ENCODE data around the gene RPTOR. TPM values are rescaled to one million over a fixed set of nuclear protein-coding genes. Genes with fewer than 3 reads are reported as not detected.
A peak's percentile ranks its signal among the peaks of the same experiment; 100 is the strongest.

Gene RPTOR
- total RNA-seq = 37.0 and 41.8 TPM in 2 replicates
- 10.7 and 11.5 TPM in 2 replicates for polyA plus RNA-seq
- polyA plus RNA-seq (2011; cell fraction: cytosol; rRNA removed) = 8.8 and 10.4 TPM in 2 replicates
- polyA plus RNA-seq (2011; cell fraction: nucleus; rRNA removed) = 23.5 and 24.7 TPM in 2 replicates
- polyA plus RNA-seq (2012) = 19.5 and 23.2 TPM in 2 replicates
- 27.7 and 39.0 TPM in 2 replicates for polyA minus RNA-seq
- 19.4 TPM for polyA minus RNA-seq (2011; cell fraction: cytosol; rRNA and poly(A)+ RNA removed)
- 58.5 and 61.8 TPM in 2 replicates for polyA minus RNA-seq (2011; cell fraction: nucleus; rRNA and poly(A)+ RNA removed)
- percentile 70 among the genes with signal in this experiment for Bru-seq, nascent RNA
- percentile 63 among the genes with signal in this experiment for BruChase-seq, experiment 1, labeled RNA remaining after a 6-hour chase
- percentile 62 among the genes with signal in this experiment for BruChase-seq, experiment 2, labeled RNA remaining after a 2-hour chase
- long read RNA-seq, full-length matches to known transcripts = 6 of 29 reads
- long read RNA-seq, partial matches to known transcripts = 19 of 29 reads
- long read RNA-seq, other reads (novel, unspliced or antisense) = 4 of 29 reads

GRCh38 chr17:80544655-80545498, at the start of gene RPTOR:
Gene RPTOR (plus strand): TSS chr17:80544838. CDS start chr17:80545630, 792 bp downstream.
- CTCF ChIA-PET = interaction anchor here (1.2 kb wide), 2 partner anchors 26 to 31 kb away, joined by 3 to 5 read pairs; no protein-coding TSS in a partner anchor
- H3K27me3 ChIP-seq (ENCODE audit: control insufficient read depth in 2 of 2, insufficient read depth in 2 of 2, low read length in 2 of 2) = no peaks in the 10 kb centered on the region
- no peaks in the 10 kb centered on the region for H3K9me3 ChIP-seq (replicated peaks; ENCODE audit: control insufficient read depth, insufficient read depth, low read length)
- no peaks in the 10 kb centered on the region for H4K20me1 ChIP-seq (replicated peaks; ENCODE audit: control insufficient read depth, extremely low read depth, insufficient read depth, low read length)
- H3K27ac ChIP-seq (ENCODE audit: insufficient read depth, low read depth, low read length) = peak within 1 kb of the TSS; percentile 76
- POLR2A ChIA-PET = interaction anchor here (1.2 kb wide), 1 partner anchor 90 kb away, joined by 3 read pairs; no protein-coding TSS in a partner anchor
- TF ChIP-seq MAX (IDR thresholded peaks at IDR 0.05; ENCODE audit: insufficient read depth, insufficient read length) (peak; percentile 65), CTCF (IDR thresholded peaks at IDR 0.05; ENCODE audit: extremely low read depth in 1 of 2, insufficient read depth in 1 of 2, low read depth in 1 of 2, low read length in 2 of 2) (no peak), JUN (IDR thresholded peaks at IDR 0.05; ENCODE audit: borderline replicate concordance, insufficient read depth, insufficient read length, low read depth) (no peak), EZH2 (IDR thresholded peaks at IDR 0.05; ENCODE audit: borderline replicate concordance, low read depth, low read length, severe bottlenecking) (no peak), POLR2AphosphoS5 (IDR thresholded peaks at IDR 0.05; ENCODE audit: insufficient read depth, low read depth, low read length) (peak; percentile 81), POLR2A (IDR thresholded peaks at IDR 0.05; ENCODE audit: low read depth, low read length) (peak; percentile 63), MYC (IDR thresholded peaks at IDR 0.05; ENCODE audit: low read depth, low read length) (peak; percentile 93), GATA2 (IDR thresholded peaks at IDR 0.05; ENCODE audit: insufficient read depth, insufficient read length, low read depth, low read length) (peak; percentile 64), FOS (IDR thresholded peaks at IDR 0.05; ENCODE audit: borderline replicate concordance, insufficient read depth, low read length) (no peak)
- intact Hi-C loops (cut with micrococcal nuclease) = loop anchor here (2.0 to 10.0 kb wide), 2 partner anchors 30 to 290 kb away; no protein-coding TSS in a partner anchor
- H2AFZ ChIP-seq (ENCODE audit: low read depth, low read length) = peak within 1 kb of the TSS; percentile 94
- dilution Hi-C loops (cut with MboI; ENCODE audit: extremely low pct_ligation_motif_present, low sequenced_read_pairs) = no loop called here
- peak within 1 kb of the TSS; percentile 72 to 86 (median 78) for H3K4me3 ChIP-seq (replicated peaks in 1 of 3; ENCODE audit: insufficient read depth in 1 of 3, low read depth in 1 of 3, low read length in 3 of 3)
- peak; percentile 85 for FAIRE-seq
- H3K9ac ChIP-seq (replicated peaks; ENCODE audit: extremely low read depth, insufficient read depth, low read length) = peak within 1 kb of the TSS; percentile 93
- H3K4me1 ChIP-seq (ENCODE audit: control insufficient read depth, extremely low read depth, insufficient read depth, low read length) = peaks cover 12% of the 10 kb centered on the region
- H3K9me1 ChIP-seq (replicated peaks; ENCODE audit: control insufficient read depth, extremely low read depth, insufficient read depth, low read length) = no peaks in the 10 kb centered on the region
- BruUV-seq (replicated peaks) = TSS peak; percentile 58
- peaks cover 46% of the 10 kb centered on the region for H3K79me2 ChIP-seq (ENCODE audit: control insufficient read depth, insufficient read depth, low read length)
- H3K36me3 ChIP-seq (ENCODE audit: control insufficient read depth in 2 of 2, extremely low read depth in 1 of 2, insufficient read depth in 2 of 2, low read length in 2 of 2) = no peaks in the 10 kb centered on the region
- peak within 1 kb of the TSS; percentile 87 for H3K4me2 ChIP-seq (ENCODE audit: insufficient read depth, low read length)
- DNase-seq (ENCODE audit: low read depth, low spot score) = peak; percentile 95

All from endothelial cell of umbilical vein (primary cell).